HG03457 (cell line): ENCODE results near the gene EPHA6.
"Not testable (repeated sequence)": the region's sequence is repeated elsewhere in the genome, so short reads cannot be mapped to it uniquely, and the experiment has no call there.

Source experiments
- ATAC-seq: cut with Tn5 transposase; IDR thresholded peaks from one replicate; pipeline ENCODE4 v1.9.1; 2021; ENCODE audit warnings: moderate number of reproducible peaks; ENCODE audit not compliant: unreplicated experiment

The EPHA6 gene

DNA sequence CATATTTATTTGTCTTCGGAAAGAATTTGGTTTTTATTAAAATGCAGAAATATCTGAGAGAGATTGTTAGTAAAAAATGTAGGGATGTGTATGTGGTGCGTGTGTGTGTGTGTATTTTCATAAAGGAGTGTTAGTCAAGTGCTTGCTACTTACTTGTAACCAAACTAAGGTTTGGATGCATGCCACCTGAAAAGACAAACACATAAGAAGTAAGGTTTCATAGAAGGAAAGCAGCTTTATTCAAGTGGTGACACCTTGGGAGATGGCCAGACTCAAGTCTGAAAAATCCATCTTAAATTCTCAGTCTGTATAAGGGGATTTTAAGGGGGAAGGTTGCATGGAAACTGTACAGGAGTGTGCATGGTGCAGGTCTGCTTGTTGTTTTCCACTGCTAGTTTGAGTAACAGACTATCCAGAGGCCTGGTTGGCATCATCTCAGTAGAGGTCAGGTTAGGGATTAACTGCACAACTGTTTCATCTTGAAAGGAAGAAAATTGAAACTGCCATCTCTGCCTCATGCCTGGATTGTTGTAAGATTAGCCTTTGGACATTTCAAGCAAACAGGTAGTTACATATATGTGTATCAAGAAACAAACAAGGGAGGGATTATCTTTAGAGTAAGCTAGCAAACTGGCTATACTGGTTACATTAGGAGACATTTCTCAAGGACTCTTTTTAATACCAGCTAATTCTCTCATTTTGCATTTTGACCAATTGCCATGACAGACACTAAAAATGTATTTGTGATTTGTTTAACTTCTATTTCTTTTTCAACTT lies 196.7 kb downstream of the EPHA6 start:
- ATAC-seq, result no peak

GRCh38 chr3:97021778-97022177 lies 207.4 kb downstream of the EPHA6 start:
- no peak for ATAC-seq

DNA sequence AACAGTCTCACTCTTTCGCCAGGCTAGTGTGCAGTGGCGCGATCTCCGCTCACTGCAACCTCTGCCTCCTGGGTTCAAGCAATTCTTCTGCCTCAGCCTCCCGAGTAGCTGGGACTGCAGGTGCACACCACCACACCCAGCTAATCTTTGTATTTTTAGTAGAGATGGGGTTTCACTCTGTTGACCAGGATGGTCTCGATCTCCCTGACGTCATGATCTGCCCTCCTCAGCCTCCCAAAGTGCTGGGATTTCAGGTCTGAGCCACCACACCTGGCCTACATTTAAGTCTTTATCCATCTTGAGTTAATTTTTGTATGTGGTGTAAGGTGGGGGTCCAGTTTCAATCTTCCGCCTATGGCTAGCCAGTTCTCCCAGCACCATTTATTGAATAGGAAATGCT lies 211.2 kb downstream of the EPHA6 start:
- not testable (repeated sequence) for ATAC-seq

GRCh38 chr3:97029972-97030371 lies 215.6 kb downstream of the EPHA6 start:
- no peak for ATAC-seq

DNA sequence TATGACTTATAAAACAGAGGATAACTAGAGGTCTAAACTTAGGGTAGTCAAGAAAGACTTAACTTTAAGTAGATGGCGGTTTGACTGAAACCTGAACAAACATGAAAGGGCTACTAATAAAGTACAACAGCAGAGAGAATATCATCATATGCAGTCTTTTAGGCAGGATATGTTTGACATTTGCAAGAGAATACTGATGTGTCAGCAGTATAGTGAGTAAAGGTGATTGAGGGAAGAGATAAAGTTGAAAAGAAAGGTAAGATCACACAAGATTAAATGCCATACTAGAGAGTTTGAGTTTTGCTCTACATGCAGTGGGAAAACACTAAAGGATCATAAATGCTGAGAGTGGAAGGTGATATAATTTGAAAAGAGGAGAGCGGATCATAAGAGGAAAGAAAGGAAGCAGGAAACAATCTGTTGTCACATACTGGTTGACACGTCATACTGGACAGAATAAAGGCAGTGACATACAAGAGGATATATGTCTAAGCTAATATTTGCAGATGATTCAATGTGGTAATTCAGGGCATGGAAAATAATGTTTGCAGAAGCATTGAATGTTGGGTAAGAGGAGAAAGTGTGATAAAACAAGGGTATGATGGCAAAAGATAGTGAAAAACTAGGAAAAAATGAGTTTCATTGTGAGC lies 223.0 kb downstream of the EPHA6 start:
- ATAC-seq, result no peak

DNA sequence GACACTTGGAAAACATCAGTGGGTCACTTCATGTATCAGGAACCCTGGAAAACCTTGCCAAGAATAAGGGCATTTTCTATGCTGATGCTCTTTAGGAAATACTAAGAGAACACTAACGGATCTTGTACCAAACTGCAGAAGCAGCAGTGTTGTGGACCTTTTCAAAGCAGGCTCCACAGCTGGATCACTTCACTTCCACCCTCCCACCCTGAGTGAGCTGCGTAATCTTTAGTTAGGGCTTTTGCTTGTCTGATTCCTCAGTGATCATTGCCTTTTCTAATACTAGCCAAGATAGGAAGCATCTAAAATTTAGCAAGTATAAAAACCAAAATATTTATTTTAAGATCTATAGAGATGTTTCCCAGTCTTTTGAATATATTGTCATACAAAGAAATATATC lies 229.0 kb downstream of the EPHA6 start:
- no peak for ATAC-seq

GRCh38 chr3:97057365-97057764 lies 243.0 kb downstream of the EPHA6 start:
- no peak for ATAC-seq

GRCh38 chr3:97059168-97059567 lies 244.8 kb downstream of the EPHA6 start:
- no peak for ATAC-seq

DNA sequence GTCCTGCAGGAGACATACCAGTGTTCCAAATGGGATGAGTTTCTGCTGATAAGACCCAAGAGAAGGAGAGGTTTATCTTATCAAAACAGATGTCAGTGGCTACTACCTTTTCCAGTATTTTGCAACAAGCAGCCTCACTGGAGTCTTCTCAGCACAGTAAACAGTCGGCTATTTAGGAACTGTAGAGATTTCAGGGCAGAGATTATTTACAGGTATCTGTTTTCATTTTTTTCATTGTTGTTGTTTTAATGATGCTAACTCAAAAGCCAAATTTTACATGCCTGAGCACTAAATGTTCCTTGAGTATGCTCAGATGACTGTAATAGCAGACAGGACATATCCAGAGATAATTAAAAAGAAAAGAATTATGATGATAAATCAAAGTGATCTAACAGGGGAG lies 252.1 kb downstream of the EPHA6 start:
- no peak for ATAC-seq

- no peak for ATAC-seq
These were observed 255.9 kb downstream of the EPHA6 start for GRCh38 chr3:97070302-97070701.

GRCh38 chr3:97074546-97074945 lies 260.2 kb downstream of the EPHA6 start:
- no peak for ATAC-seq

DNA sequence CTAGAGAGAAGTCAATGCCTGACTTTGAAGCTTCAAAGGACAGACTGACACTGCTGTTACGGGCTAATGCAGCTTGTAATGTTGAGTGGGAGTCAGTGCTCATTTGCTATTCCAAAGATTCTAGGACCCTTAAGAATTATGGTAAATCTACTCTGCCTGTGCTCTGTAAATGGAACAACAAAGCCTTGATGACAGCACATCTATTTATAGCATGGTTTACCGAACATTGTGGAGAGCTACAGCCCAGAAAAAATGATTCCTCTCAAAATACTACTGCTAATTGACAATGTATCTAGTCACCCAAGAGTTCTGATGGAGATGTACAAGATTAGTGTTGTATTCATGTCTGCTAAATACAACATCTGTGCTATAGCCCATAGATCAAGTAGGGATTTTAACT lies 262.3 kb downstream of the EPHA6 start:
- no peak for ATAC-seq

DNA sequence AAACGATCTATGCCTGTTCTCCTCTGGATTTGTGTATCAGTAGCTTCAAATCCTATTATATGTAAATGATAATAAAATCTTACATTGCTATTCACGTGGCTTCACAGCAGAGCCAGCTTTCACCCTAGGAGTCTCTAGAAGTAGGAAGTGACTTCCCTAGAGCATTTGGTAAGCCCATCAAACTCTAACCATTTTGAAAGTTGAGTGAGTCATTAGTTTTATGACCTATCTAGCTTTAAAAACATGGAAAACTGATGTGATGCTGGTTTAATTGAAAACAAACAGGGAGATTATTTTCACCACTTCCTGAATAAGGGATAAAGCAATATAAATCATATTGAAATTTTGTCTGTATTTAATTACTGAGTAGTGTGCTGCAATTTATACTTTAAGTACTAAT lies 275.2 kb downstream of the EPHA6 start:
- ATAC-seq, result no peak

DNA sequence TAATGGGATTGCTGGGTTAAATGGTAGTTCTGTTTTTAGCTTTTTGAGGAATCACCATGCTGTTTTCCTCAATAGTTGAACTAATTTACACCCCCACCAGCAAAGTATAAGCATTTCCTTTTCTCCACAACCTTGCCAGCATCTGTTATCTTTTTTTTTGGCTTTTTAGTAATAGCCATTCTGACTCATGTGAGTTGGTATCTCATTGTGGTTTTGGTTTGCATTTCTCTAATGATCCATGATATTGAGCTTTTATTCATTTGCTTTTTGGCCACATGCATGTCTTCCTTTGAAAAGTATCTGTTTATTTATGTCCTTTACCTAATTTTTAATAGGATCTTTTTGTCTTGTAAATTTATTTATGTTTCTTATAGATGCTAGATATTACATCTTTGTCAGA lies 288.2 kb downstream of the EPHA6 start:
- no peak for ATAC-seq

DNA sequence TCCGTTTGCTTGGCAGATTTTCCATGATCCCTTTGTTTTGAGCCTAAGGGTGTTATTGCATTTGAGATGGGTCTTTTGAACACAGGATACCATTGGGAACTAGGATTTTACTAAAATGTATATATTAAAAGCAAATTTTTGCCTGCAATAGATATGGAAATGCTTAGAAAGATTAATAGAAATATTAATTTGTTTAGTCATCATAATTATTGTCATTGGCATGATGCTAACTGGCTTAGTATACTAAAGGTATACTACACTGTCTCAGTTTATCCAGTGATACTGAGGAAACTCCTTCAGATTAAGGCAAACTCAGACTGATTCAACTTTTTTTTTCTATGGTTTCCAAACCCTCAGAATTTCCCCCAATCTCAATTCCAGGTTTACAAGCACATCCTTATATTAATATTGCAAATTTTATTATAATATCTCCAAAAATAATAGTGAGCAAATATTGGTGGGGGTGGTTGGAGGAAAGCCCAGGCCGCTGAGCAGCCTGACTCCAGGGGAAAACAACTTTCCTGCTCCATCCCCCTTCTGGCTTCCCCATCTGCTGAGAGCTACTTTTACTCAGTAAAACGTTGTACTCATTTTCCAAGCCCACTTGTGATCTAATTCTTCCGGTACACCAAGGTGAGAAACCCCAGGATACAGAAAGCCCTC lies 291.7 kb downstream of the EPHA6 start:
- ATAC-seq, result no peak

- ATAC-seq, result no peak
These were observed 292.2 kb downstream of the EPHA6 start for GRCh38 chr3:97106652-97106989.

DNA sequence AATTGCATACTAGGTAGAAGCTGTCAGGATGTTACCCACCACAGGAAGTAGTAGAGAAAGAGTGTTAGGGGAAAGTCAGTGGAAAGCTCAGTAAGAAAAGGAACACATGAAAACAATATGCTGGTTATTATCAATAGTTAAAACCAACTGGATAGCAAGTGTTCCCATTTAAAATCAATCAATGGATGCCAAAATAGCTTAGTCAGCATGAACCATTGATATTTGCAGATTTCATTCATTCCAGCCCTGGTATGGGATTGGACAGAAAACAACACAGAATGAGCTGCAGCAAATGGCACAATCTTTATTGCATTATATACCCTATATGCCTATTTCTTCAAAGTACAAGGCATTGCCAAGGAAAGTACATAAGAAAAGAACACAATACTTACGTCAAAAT lies 293.7 kb downstream of the EPHA6 start:
- ATAC-seq, result no peak

DNA sequence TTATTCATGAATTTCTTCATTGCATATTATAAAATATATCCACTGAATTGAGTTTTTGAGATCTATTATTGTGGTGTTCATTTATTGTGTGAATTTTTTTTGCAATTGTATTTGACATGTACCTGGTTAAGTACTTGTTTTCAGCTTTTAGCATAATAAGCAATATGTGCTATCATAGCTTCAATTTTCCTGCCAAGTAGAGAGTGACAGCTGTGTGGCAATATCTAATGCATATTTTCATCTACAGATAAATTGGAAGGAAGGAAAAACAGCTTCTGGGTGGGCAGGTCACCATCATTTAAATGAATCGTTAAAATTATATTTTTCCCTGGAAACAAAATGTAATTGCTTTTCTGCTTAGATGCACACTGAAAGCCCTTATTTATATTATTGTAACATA lies 296.9 kb downstream of the EPHA6 start:
- no peak for ATAC-seq

- ATAC-seq, result no peak
These were observed 307.0 kb downstream of the EPHA6 start for GRCh38 chr3:97121386-97121785.

DNA sequence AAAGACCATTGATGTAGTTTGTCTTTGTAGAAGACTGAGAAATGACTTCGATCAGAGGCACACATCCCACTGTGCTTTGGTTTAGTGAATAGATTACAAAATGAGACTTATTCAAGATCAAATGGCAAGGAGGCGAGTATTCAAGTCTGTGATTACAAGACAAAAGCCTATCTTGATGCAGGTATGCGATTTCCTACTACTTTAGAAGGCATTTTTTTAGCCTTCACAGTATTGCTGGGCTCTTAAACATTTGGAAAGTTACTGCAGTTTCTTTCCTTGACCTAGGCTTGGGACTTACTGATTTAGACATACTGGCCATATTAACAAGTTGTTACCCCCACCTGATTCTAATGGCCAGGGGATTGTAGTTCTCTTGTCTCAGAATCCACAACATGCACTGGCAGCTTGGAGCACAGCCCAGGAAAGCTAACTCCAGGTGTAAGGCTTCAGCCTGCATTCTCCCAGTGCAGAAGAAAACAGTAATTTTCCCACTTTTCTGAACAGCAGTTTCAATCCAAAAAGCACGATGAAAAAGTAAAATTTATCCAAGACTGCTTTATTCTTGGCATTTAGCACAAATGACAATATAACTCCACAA lies 311.6 kb downstream of the EPHA6 start:
- no peak for ATAC-seq

- ATAC-seq, result no peak
These were observed 317.1 kb downstream of the EPHA6 start for GRCh38 chr3:97131476-97131875.
